NT2/D1 (cell line): Measurements from ENCODE around the gene SIT1.

Experiments used
- DNase-seq: peaks from one replicate; pipeline ENCODE4 v3.0.0-alpha.2; 2011; ENCODE audit warnings: low read depth, low spot score
- H3K27me3 ChIP-seq: 2 replicates; pipeline ENCODE4 v1.6.0; 2011; ENCODE audit warnings: mild to moderate bottlenecking; ENCODE audit not compliant: insufficient read length, insufficient read depth
- H3K36me3 ChIP-seq: 2 replicates; pipeline ENCODE4 v1.6.1; 2011; ENCODE audit warnings: mild to moderate bottlenecking, low read length, mixed read lengths; ENCODE audit not compliant: insufficient read depth, insufficient read length
- H3K4me1 ChIP-seq: 2 replicates; pipeline ENCODE4 v1.5.1; 2011; ENCODE audit not compliant: insufficient read depth, insufficient read length
- H3K4me3 ChIP-seq: 2 replicates; pipeline ENCODE4 v1.5.1; 2011; ENCODE audit warnings: low read depth; ENCODE audit not compliant: insufficient read length
- H3K9ac ChIP-seq: 2 replicates; pipeline ENCODE4 v1.6.0; 2011; ENCODE audit warnings: low read depth; ENCODE audit not compliant: insufficient read length
- H3K9me3 ChIP-seq: 2 replicates; pipeline ENCODE4 v1.5.1; 2011; ENCODE audit warnings: mild to moderate bottlenecking, low read length; ENCODE audit not compliant: insufficient read depth
- SUZ12 ChIP-seq: IDR thresholded peaks from 2 replicates; pipeline ENCODE4 v1.6.1; 2011; ENCODE audit not compliant: insufficient read length, insufficient read depth; ENCODE audit errors: extremely low read depth
- YY1 ChIP-seq: IDR thresholded peaks from 2 replicates; pipeline ENCODE4 v1.6.1; 2011; ENCODE audit not compliant: insufficient read length, insufficient read depth
- ZNF274 ChIP-seq: IDR thresholded peaks from 2 replicates; pipeline ENCODE4 v1.6.1; 2011; ENCODE audit warnings: mild to moderate bottlenecking, low read depth, low read length

The SIT1 gene

DNA sequence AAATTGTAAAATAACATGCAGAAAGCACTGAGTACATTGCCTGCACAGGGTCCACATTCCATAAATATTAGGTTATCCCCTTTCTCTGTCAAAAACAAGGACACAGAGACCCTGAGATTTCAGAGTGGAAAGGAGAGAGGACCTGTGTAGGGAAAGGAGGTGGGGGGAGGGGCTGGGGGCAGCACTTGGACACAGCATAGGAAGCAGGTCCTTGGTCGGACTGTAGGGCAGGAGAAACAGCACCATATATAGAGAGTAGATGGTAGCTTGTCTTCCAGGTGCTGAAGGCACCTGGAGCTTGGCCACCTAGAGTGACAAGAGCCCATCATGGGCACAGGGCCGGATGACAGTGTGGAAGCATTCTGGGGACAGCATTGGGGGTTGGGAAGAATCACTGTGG lies 36.6 kb upstream of the SIT1 start:
- H3K36me3 ChIP-seq, result peaks cover 70% of the 10 kb centered on the region
- no peak overlapping the region for H3K4me3 ChIP-seq
- peak overlapping the region; percentile 8 for H3K9ac ChIP-seq
- H3K9me3 ChIP-seq, result no peaks in the 10 kb centered on the region
- no peaks in the 10 kb centered on the region for H3K27me3 ChIP-seq
- peaks cover 25% of the 10 kb centered on the region for H3K4me1 ChIP-seq
- no peak for TF ChIP-seq SUZ12
- no peak for TF ChIP-seq YY1
- TF ChIP-seq ZNF274, result no peak
- DNase-seq, result no peak

DNA sequence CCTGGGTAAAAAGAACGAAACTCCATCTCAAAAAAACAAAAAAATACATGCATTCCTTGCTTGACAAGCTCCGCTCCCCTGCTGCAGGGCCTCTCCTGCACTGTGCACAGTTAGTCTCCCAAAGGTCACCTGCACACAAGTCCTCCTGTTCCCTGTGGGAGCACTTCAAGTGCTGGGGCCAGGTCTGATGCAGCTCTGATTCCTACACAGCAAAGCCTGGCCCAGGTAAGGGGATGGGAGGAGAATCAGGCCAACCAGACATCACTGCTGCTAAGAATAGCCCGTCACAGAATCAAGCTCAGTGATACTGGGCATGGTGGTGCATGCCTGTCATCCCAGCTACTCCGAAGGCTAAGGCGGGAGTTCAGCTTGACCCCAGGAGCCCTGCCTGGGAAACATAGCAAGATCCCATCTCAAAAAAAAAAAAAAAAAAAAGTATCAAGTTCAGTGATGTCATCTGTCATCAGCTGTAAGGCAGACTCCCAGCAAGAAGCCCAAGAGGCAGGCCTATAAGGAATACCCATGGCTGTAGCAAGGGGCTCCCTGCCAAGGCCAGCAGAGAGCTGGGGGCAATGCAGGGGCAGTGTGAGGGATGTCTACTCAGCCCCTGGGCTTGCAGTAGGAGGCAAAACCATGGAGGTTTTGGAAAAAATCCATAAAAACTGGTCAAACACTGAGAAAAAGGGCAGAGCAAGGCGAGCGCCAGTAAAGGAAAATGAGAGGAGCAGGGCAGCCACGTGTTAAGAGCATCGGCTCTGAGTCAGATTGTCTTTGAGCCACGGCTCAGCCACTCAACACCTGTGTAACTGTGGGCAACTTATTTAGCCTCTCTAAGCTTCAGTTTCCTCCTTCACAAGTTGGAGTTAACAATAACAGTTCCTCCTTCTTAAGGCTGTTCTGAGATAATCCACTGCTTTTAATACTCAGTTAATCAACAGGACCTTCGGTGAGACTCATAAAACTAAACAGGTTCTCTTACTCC lies 35.8 kb upstream of the SIT1 start:
- Histone ChIP-seq H3K4me3 (no peak overlapping the region), H3K4me1 (peaks cover 27% of the 10 kb centered on the region), H3K9ac (peak overlapping the region; percentile 22), H3K36me3 (peaks cover 78% of the 10 kb centered on the region), H3K9me3 (no peaks in the 10 kb centered on the region), H3K27me3 (no peaks in the 10 kb centered on the region)
- no peak for TF ChIP-seq YY1
- DNase-seq, result no peak

DNA sequence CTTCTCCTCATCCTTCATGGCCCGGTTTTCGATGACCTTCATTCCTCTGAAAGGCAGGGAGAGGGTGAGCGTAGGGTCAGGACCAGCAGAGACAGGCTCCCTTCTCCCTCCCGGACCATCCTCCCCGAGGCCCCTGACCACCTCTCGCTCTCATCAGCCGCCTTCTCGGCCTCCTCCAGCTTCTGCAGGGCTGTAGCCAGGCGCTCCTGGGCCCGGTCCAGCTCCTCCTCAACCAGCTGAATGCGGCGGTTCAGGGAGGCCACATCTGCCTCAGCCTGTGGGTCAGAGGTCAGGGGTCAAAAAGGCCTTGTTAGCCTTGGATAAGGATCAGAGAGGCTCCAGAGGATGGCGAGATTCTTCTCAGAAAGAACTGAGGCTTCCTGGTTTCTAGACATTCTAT lies 34.8 kb upstream of the SIT1 start:
- no peak for DNase-seq
- H3K9me3 ChIP-seq, result no peaks in the 10 kb centered on the region

DNA sequence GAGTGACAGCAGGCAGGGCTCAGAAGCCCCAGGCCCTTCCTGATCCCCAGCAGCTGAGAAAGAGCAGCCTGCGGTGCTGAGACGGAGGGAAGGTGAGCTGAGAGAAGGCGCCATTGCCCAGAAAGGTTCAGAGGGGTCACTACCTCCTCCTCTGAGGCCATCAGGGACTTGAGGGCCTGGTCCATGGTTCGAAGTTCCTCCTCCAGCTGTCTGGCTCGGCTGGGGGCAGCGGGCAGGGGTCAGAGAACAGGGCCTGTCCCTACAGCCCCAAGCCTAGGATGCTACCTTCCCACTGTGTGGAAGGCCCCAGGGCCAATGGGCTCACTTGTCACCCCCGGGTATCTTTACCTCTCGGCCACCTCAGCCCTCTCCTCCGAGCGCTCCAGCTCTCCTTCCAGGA lies 34.2 kb upstream of the SIT1 start:
- no peak for DNase-seq
- Histone ChIP-seq H3K9me3 (no peaks in the 10 kb centered on the region), H3K4me3 (no peak overlapping the region), H3K36me3 (peaks cover 81% of the 10 kb centered on the region), H3K27me3 (no peaks in the 10 kb centered on the region), H3K4me1 (peaks cover 33% of the 10 kb centered on the region), H3K9ac (peak overlapping the region; percentile 17)
- TF ChIP-seq YY1, result no peak
- TF ChIP-seq SUZ12, result no peak
- TF ChIP-seq ZNF274, result no peak

More for the DNA sequence above, 34.8 kb upstream of the SIT1 start:
- H3K36me3 ChIP-seq, result peaks cover 81% of the 10 kb centered on the region
- peaks cover 31% of the 10 kb centered on the region for H3K4me1 ChIP-seq
- H3K27me3 ChIP-seq, result no peaks in the 10 kb centered on the region
- H3K9ac ChIP-seq, result no peak overlapping the region
- TF ChIP-seq YY1, result no peak
- TF ChIP-seq SUZ12, result no peak
- no peak for TF ChIP-seq ZNF274
- no peak overlapping the region for H3K4me3 ChIP-seq

DNA sequence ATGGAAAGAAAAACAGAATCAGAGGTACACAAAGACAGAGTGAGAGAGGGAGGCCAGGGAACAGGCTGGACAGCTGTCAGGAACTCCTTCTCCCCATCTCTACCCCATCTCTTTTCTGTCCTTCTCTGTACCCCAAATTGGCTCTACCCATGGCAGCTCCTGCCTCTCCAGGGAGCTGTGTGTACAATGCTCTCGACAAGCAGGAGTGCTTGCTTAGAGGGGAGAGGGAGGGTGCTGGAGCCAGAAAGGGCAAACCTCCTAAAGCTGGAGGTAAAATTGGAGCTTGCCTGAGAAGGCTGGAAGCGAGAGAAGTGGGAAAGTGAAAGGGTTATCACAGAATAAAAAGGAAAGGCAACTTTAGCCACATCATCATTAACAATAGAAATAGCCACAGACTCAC lies 32.6 kb upstream of the SIT1 start:
- H3K9me3 ChIP-seq, result no peaks in the 10 kb centered on the region
- H3K9ac ChIP-seq, result no peak overlapping the region
- no peak for DNase-seq
- no peaks in the 10 kb centered on the region for H3K27me3 ChIP-seq
- peaks cover 71% of the 10 kb centered on the region for H3K36me3 ChIP-seq
- no peak overlapping the region for H3K4me3 ChIP-seq
- TF ChIP-seq YY1, result no peak
- no peak for TF ChIP-seq SUZ12
- no peak for TF ChIP-seq ZNF274
- H3K4me1 ChIP-seq, result peaks cover 31% of the 10 kb centered on the region

DNA sequence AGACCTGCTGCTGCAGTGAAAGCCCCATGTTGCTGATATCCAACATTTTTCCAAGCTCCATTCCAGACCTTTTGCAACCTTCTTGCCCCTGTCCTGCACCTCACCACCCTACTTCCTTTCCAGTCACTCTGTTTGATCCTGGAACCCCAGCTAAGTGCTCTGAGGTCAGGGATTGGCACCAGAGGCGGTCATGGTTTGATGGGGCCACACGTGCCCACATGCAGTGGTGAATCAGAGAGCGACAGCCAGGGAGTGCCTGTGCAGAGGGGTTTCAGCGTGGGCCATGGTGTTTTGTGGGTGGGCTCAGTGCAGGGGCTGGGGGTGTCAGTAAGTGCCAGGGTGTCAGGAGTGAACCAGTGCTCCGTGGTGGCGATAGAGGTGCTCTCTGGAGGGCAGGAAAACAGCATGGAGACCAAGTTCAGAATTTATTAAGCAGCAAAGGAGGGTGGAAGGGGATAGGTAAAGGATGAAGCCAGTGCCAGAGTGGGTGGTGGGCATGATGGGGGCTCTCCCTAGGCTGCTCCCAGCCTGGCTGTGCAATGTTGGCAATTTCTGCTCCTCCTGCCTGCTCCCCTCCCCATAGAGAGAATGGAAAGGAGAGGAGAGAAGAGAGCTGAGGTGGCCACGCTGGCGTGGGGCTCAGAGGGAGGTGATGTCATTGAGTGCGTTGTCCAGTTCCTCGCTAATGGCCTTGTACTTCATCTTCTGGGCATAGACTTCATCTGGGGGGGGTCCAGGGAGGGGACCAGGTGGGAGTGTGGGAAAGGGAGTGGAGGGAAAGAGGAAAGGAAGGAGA lies 32.0 kb upstream of the SIT1 start:
- no peak overlapping the region for H3K9ac ChIP-seq
- no peak overlapping the region for H3K4me3 ChIP-seq
- no peaks in the 10 kb centered on the region for H3K27me3 ChIP-seq
- H3K36me3 ChIP-seq, result peaks cover 65% of the 10 kb centered on the region
- no peaks in the 10 kb centered on the region for H3K9me3 ChIP-seq
- TF ChIP-seq SUZ12, result no peak
- no peak for TF ChIP-seq YY1
- TF ChIP-seq ZNF274, result no peak
- DNase-seq, result no peak
- peaks cover 25% of the 10 kb centered on the region for H3K4me1 ChIP-seq

DNA sequence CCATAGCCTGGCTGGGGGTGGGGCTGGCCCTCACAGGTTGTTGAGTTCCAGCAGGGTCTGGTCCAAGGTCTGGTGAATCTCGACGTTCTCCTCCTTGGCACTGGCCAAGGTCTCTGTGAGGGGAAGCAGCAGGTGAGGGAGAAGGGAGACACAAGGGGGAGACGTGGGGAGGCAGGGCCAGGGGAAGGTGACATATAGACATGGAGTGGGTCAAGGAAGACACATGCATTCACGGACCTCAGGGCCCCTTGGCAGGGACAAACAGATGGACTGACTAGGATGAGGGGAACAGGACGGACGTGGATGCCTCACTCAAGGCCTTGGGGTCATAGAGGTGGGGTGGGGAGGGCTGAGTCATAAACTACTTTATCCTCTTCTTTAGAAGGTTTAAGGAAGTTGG lies 31.3 kb upstream of the SIT1 start:
- no peak for DNase-seq
- Histone ChIP-seq H3K4me1 (peaks cover 22% of the 10 kb centered on the region), H3K9ac (no peak overlapping the region), H3K36me3 (peaks cover 58% of the 10 kb centered on the region), H3K9me3 (no peaks in the 10 kb centered on the region), H3K27me3 (no peaks in the 10 kb centered on the region), H3K4me3 (no peak overlapping the region)
- no peak for TF ChIP-seq ZNF274
- no peak for TF ChIP-seq YY1
- TF ChIP-seq SUZ12, result no peak
